ENCODE results near the gene ATP1A1.

Gene ATP1A1

DNA sequence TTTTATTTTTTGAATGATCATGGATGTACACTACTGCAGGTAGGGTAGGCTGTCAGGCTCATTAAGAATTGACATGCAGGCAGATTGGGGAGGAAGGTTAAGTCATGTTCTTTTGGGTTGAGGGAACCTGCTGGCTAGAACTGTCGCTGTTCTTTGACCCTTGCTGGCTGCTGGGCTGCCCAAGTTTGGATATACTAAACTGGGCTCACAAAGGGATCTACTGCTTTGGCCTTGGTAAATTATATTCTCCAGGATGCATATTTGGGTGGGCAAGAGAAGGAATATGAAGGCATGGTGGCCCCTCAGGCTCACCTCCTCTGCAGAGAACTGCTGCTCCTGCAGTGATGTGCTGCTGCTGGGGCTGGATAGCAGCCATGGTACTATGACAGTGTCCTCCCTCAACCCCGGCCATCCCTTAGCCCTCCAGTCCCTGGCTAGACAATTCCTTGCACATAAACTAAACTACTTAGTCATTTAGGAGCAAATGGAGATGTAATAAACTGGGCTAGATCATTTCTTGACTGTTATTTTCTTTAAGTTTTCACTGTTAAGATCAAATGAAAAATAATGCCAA, 6.1 kb downstream of the ATP1A1 start:
- Histone ChIP-seq H3K9me3 (ENCODE audit: low read length) (no peaks in the 10 kb centered on the region), H3K4me3 (ENCODE audit: low read length) (no peak overlapping the region), H2AFZ (ENCODE audit: low read depth, low read length) (no peak overlapping the region), H3K36me3 (ENCODE audit: insufficient read depth, low read length) (no peaks in the 10 kb centered on the region), H3K27me3 (ENCODE audit: insufficient read depth, low read length) (no peaks in the 10 kb centered on the region), H3K4me1 (ENCODE audit: insufficient read depth, low read length) (peaks cover 40% of the 10 kb centered on the region)

DNA sequence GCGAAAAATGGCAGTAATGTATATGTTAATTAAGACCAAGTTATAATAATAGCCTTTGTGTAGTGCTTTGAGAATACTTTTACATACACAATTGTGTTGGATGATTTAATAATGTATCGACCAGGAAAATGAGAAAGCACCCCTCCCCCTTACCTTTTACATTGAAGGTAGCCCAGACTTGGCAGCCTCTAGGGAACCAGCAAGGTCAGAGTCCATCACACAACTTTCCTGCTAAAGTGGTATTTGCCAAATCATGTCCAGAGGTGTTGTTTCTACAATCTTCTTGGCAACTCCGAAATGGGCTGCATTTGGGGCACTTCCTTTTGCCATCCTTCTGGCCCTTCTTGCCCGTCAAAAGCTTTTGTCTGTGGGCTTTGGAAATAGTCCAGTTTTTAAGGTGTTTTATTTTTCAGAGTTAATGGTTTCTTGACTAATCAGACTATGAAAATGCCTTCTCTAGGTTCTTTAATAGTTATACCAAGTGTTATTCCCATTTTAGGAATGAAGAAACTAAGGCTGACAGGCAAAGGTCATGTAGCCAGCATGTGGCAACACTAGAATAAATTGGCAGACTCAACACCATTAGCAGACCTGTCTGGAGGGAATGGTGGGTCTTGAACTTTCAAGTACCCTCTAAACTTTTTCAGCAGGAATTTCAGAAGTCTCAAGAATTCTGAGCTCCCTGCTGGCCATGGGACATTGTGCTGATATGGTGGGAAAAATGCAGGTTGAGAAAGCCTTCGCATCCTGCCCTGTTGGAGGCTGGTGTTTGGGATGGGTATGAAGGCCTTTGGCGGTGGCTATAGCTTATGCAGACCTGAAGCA, 6.8 kb downstream of the ATP1A1 start:
- H2AFZ ChIP-seq (ENCODE audit: low read depth, low read length) = no peak overlapping the region
- no peaks in the 10 kb centered on the region for H3K9me3 ChIP-seq (ENCODE audit: low read length)
- H3K27me3 ChIP-seq (ENCODE audit: insufficient read depth, low read length) = no peaks in the 10 kb centered on the region
- H3K4me1 ChIP-seq (ENCODE audit: insufficient read depth, low read length) = peaks cover 35% of the 10 kb centered on the region
- H3K4me3 ChIP-seq (ENCODE audit: low read length) = no peak overlapping the region
- H3K36me3 ChIP-seq (ENCODE audit: insufficient read depth, low read length) = peaks cover 5% of the 10 kb centered on the region

- H3K4me1 ChIP-seq (ENCODE audit: insufficient read depth, low read length) = peaks cover 31% of the 10 kb centered on the region
- H3K27me3 ChIP-seq (ENCODE audit: insufficient read depth, low read length) = no peaks in the 10 kb centered on the region
Observed at GRCh38 chr1:116380499-116381242, 7.6 kb downstream of the ATP1A1 start.

GRCh38 chr1:116382321-116382720, 9.3 kb downstream of the ATP1A1 start:
- peaks cover 18% of the 10 kb centered on the region for H3K4me1 ChIP-seq (ENCODE audit: insufficient read depth, low read length)
- H3K4me3 ChIP-seq (ENCODE audit: low read length) = no peak overlapping the region
- H3K9me3 ChIP-seq (ENCODE audit: low read length) = no peaks in the 10 kb centered on the region
- no peak overlapping the region for H2AFZ ChIP-seq (ENCODE audit: low read depth, low read length)
- peaks cover 16% of the 10 kb centered on the region for H3K36me3 ChIP-seq (ENCODE audit: insufficient read depth, low read length)
- H3K27me3 ChIP-seq (ENCODE audit: insufficient read depth, low read length) = no peaks in the 10 kb centered on the region

More at GRCh38 chr1:116380499-116381242, 7.6 kb downstream of the ATP1A1 start:
- Histone ChIP-seq H3K4me3 (ENCODE audit: low read length) (no peak overlapping the region), H3K9me3 (ENCODE audit: low read length) (no peaks in the 10 kb centered on the region), H3K36me3 (ENCODE audit: insufficient read depth, low read length) (peaks cover 9% of the 10 kb centered on the region), H2AFZ (ENCODE audit: low read depth, low read length) (no peak overlapping the region)

DNA sequence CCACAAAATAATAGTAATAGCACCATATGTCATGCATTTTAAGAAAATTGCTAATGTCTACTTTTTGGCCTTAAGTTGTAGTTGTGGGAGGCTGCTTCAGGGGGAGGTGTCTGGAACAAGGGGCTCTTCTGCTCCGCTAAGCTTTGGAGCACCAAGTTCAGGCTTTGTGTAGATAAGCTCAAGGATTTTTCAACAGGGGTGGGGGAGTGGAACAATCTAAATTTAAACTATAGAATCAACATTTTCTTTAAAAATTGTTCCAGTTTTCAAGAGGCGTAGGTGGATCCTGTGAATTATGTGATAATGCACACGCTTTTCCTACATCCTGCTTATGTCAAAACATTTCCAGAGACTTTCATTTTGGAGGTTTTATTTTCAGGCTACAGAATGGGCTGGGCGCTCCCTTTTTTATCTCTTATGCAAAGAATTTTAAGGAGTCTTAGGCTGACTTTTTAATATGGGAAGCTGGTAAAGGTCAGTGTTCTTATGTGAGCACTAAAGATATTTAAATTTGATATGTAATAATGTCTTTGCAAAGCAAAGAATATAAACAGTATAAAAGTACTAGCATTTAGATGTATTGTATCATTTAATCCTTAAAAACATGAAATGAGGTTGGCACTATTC, 9.9 kb downstream of the ATP1A1 start:
- H3K9me3 ChIP-seq (ENCODE audit: low read length) = no peaks in the 10 kb centered on the region
- H3K36me3 ChIP-seq (ENCODE audit: insufficient read depth, low read length) = peaks cover 23% of the 10 kb centered on the region
- H3K27me3 ChIP-seq (ENCODE audit: insufficient read depth, low read length) = no peaks in the 10 kb centered on the region
- H3K4me1 ChIP-seq (ENCODE audit: insufficient read depth, low read length) = peaks cover 11% of the 10 kb centered on the region
- no peak overlapping the region for H2AFZ ChIP-seq (ENCODE audit: low read depth, low read length)
- no peak overlapping the region for H3K4me3 ChIP-seq (ENCODE audit: low read length)

DNA sequence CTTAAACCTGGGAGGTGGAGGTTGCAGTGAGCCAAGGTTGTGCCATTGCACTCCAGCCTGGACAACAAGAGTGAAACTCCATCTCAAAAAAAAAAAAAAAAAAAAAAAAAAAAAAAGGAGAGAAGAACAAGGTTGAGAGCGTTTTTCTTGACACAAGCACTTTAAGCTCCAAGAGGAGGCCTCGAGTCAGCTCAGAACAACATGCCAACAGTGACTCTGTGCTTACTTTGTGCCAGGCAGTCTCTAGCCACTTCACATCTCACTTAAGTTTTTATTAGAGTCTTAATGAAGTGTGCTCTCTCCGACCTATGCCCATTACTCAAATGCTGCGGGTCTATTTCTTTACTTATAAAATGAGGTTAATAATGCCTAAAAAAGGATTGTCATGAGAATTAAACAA, 13.0 kb downstream of the ATP1A1 start:
- H3K9me3 ChIP-seq (ENCODE audit: low read length) = peaks cover 2% of the 10 kb centered on the region
- peaks cover 53% of the 10 kb centered on the region for H3K36me3 ChIP-seq (ENCODE audit: insufficient read depth, low read length)
- no peak overlapping the region for H2AFZ ChIP-seq (ENCODE audit: low read depth, low read length)
- H3K27me3 ChIP-seq (ENCODE audit: insufficient read depth, low read length) = no peaks in the 10 kb centered on the region
- peaks cover 5% of the 10 kb centered on the region for H3K4me1 ChIP-seq (ENCODE audit: insufficient read depth, low read length)
- H3K4me3 ChIP-seq (ENCODE audit: low read length) = no peak overlapping the region

DNA sequence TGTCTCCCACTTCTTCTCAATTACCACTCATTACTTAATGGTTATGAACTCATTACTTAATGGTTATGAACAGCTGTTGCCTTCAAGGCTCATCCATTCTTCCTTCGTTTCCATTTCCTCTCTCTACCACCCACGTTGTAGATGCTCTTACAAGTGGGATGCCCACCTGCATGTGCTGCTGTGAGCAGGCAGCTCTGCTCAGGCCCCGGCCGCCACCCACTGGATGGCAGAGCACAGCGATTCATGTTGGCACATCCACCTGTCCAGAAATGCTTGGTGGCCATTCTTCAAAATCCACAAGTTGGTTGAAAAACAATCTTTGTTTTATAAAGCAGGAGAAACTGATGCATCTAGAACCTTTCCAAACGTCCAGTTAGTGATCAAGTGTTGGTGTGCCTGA, 14.5 kb downstream of the ATP1A1 start:
- Histone ChIP-seq H3K27me3 (ENCODE audit: insufficient read depth, low read length) (no peaks in the 10 kb centered on the region), H3K9me3 (ENCODE audit: low read length) (peaks cover 2% of the 10 kb centered on the region), H3K4me1 (ENCODE audit: insufficient read depth, low read length) (peaks cover 3% of the 10 kb centered on the region), H3K36me3 (ENCODE audit: insufficient read depth, low read length) (peaks cover 67% of the 10 kb centered on the region), H2AFZ (ENCODE audit: low read depth, low read length) (no peak overlapping the region), H3K4me3 (ENCODE audit: low read length) (no peak overlapping the region)

- no peaks in the 10 kb centered on the region for H3K4me1 ChIP-seq (ENCODE audit: insufficient read depth, low read length)
- H3K36me3 ChIP-seq (ENCODE audit: insufficient read depth, low read length) = peaks cover 71% of the 10 kb centered on the region
- no peak overlapping the region for H3K4me3 ChIP-seq (ENCODE audit: low read length)
- H2AFZ ChIP-seq (ENCODE audit: low read depth, low read length) = no peak overlapping the region
- no peaks in the 10 kb centered on the region for H3K27me3 ChIP-seq (ENCODE audit: insufficient read depth, low read length)
- H3K9me3 ChIP-seq (ENCODE audit: low read length) = peaks cover 2% of the 10 kb centered on the region
Observed at GRCh38 chr1:116388122-116388521, 15.1 kb downstream of the ATP1A1 start.

DNA sequence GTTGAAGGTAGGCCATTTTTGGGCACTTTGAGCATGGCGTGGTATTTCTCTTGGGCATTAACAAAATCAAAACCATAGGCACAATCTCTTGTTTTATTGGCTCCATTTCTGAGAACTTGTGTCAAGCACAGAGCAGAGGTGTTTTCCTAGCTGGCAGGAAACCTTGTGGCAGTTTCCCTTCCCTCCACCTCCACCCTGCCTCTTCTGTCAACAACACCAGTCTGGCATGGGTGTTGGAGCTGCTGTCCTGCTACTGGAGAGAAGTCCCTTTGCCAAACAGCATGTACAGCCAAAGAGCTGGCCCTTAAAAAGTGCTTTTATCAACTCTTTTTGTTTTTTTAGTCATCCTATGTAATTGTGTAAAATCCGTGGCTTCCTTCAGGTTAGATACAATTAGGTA, 16.0 kb downstream of the ATP1A1 start:
- H3K27me3 ChIP-seq (ENCODE audit: insufficient read depth, low read length) = no peaks in the 10 kb centered on the region
- peaks cover 80% of the 10 kb centered on the region for H3K36me3 ChIP-seq (ENCODE audit: insufficient read depth, low read length)
- no peaks in the 10 kb centered on the region for H3K4me1 ChIP-seq (ENCODE audit: insufficient read depth, low read length)
- no peak overlapping the region for H2AFZ ChIP-seq (ENCODE audit: low read depth, low read length)
- H3K4me3 ChIP-seq (ENCODE audit: low read length) = no peak overlapping the region
- peaks cover 2% of the 10 kb centered on the region for H3K9me3 ChIP-seq (ENCODE audit: low read length)

- Histone ChIP-seq H2AFZ (ENCODE audit: low read depth, low read length) (no peak overlapping the region), H3K9me3 (ENCODE audit: low read length) (peaks cover 2% of the 10 kb centered on the region), H3K4me1 (ENCODE audit: insufficient read depth, low read length) (no peaks in the 10 kb centered on the region), H3K4me3 (ENCODE audit: low read length) (no peak overlapping the region), H3K27me3 (ENCODE audit: insufficient read depth, low read length) (no peaks in the 10 kb centered on the region), H3K36me3 (ENCODE audit: insufficient read depth, low read length) (peaks cover 83% of the 10 kb centered on the region)
Observed at GRCh38 chr1:116389686-116390085, 16.6 kb downstream of the ATP1A1 start.

DNA sequence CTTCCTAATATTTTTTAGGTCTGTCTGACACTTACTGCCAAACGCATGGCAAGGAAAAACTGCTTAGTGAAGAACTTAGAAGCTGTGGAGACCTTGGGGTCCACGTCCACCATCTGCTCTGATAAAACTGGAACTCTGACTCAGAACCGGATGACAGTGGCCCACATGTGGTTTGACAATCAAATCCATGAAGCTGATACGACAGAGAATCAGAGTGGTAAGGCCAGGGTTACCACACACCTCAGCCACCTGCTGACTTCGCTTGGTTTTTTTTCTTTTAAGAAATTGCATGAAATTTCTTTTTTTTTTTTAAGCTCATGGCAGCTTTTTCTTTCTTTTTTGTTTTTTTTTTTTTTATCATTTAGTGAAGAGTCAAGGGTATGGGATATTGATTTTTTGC, 17.2 kb downstream of the ATP1A1 start:
- Histone ChIP-seq H3K4me1 (ENCODE audit: insufficient read depth, low read length) (no peaks in the 10 kb centered on the region), H2AFZ (ENCODE audit: low read depth, low read length) (no peak overlapping the region), H3K36me3 (ENCODE audit: insufficient read depth, low read length) (peaks cover 78% of the 10 kb centered on the region), H3K27me3 (ENCODE audit: insufficient read depth, low read length) (no peaks in the 10 kb centered on the region), H3K9me3 (ENCODE audit: low read length) (peaks cover 2% of the 10 kb centered on the region), H3K4me3 (ENCODE audit: low read length) (no peak overlapping the region)

DNA sequence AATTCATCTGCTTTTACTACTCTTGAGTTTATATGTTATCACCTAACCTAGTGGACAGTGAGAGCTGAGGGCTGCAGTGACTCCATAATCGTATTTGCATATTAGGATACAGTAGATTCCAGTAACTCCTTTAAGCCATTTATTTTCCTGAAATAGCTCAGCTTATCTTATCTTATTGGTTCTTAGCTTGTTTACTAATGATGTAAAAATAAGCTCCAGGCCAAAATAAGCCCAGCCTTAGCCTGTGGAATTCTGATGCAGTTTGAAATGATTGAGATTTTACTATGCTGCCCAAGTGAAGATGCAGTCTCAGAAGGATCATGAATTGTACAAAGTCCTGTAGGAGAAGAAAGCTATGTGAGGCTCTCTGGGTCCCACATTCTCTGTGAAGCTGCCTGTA, 18.1 kb downstream of the ATP1A1 start:
- no peaks in the 10 kb centered on the region for H3K4me1 ChIP-seq (ENCODE audit: insufficient read depth, low read length)
- peaks cover 2% of the 10 kb centered on the region for H3K9me3 ChIP-seq (ENCODE audit: low read length)
- H2AFZ ChIP-seq (ENCODE audit: low read depth, low read length) = no peak overlapping the region
- H3K36me3 ChIP-seq (ENCODE audit: insufficient read depth, low read length) = peaks cover 81% of the 10 kb centered on the region
- H3K27me3 ChIP-seq (ENCODE audit: insufficient read depth, low read length) = no peaks in the 10 kb centered on the region
- H3K4me3 ChIP-seq (ENCODE audit: low read length) = no peak overlapping the region
